Activated T-helper 2 cell treated with anti-CD3 and anti-CD28 coated beads, Interferon-gamma antibody, Interleukin-2, Interleukin-4, amounts not matched to agents 10 μg/mL and 5 μg/mL and 100 μg/mL, durations not matched to agents 14 hours and 24 hours and 36 hours (primary cell): ENCODE results near the gene DDAH1. TPM values are rescaled to one million over a fixed set of nuclear protein-coding genes. Genes with fewer than 3 reads are reported as not detected.
A peak's percentile ranks its signal among the peaks of the same experiment; 100 is the strongest.
"Not testable (repeated sequence)": the region's sequence is repeated elsewhere in the genome, so short reads cannot be mapped to it uniquely, and the experiment has no call there.

Source experiments
- DNase-seq: peaks from one replicate; pipeline ENCODE4 v3.0.0; 2021; ENCODE audit warnings: low spot score
- H3K27ac Mint-ChIP-seq: one replicate; pipeline ENCODE4 v1.8.0; 2021; ENCODE audit warnings: mixed read lengths
- H3K27me3 Mint-ChIP-seq: one replicate; pipeline ENCODE4 v1.8.0; 2021; ENCODE audit warnings: low read depth, mixed read lengths
- H3K36me3 Mint-ChIP-seq: one replicate; pipeline ENCODE4 v1.8.0; 2021; ENCODE audit warnings: low read depth, mixed read lengths
- H3K4me1 Mint-ChIP-seq: one replicate; pipeline ENCODE4 v1.8.0; 2021; ENCODE audit warnings: low read depth, mixed read lengths
- H3K4me3 Mint-ChIP-seq: one replicate; pipeline ENCODE4 v1.8.0; 2021; ENCODE audit warnings: low read depth, mild to moderate bottlenecking, moderate library complexity, mixed read lengths
- H3K9me3 Mint-ChIP-seq: one replicate; pipeline ENCODE4 v1.8.0; 2021; ENCODE audit warnings: mixed read lengths
- intact Hi-C: fragments of 100-400 bp; cut with micrococcal nuclease; formaldehyde crosslinking; loops from one replicate; pipeline ENCODE4 v1.15.1; 2023
- total RNA-seq: library from RNA; stranded (reverse); gene quantifications from 2 replicates; pipeline ENCODE4 v1.2.3, GENCODE V29; 2022

The DDAH1 gene
- 0.07 TPM in 1 of 2 replicates, not detected in the other for total RNA-seq

DNA sequence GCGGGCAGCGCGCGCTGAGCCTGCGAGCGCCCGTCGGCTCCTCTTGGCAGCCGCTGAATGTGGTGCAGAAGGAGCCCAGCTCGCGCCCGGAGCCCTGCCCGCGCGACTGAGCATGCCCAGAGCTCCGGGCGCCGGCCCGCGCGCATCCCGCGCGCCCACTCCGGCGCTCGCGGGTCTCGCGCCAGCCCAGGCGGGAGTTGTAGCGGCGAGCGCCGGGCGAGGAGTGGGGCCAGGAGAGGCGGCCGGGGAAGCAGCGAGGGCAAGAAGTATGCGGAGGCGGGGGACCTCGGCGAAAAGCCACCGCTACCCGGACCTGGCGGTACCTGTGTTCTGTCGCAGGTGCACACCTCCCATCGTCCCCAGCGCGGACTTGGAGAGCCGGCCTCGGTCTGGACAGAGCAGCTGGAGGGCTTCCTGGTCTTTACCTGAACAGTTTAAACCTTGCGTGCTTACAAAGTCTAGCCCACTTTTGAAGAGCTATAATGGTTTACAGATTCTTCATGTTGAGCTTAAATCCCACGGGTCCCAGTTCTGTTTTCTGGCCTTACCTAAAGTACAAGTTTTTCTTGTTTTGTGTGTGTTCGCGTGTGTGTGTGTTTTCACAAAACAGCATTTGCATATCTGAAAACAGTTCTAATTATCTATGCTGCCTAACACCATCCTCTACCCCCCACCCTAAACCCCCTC is at the start of gene DDAH1:
TSS of gene DDAH1 (minus strand) at position 61 of the 687 bp plus-strand sequence. CDS start 114 bp downstream, outside the sequence.
- Mint-ChIP-seq H3K4me3 (peak within 1 kb of the TSS; percentile 19), H3K4me1 (peaks cover 4% of the 10 kb centered on the region), H3K27me3 (peaks cover 59% of the 10 kb centered on the region), H3K27ac (no peak within 1 kb of the TSS), H3K9me3 (no peaks in the 10 kb centered on the region), H3K36me3 (no peaks in the 10 kb centered on the region)
- DNase-seq, result no peak
- intact Hi-C loops, result no loop called here

DNA sequence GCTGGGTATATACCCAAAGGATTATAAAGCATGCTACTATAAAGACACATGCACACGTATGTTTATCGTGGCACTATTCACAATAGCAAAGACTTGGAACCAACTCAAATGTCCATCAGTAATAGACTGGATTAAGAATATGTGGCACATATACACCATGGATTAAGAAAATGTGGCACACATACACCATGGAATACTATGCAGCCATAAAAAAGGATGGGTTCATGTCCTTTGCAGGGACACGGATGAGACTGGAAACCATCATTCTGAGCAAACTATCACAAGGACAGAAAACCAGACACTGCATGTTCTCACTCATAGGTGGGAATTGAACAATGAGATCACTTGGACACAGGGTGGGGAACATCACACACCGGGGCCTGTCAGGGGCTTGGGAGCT is 49.0 kb upstream of the DDAH1 start:
- H3K4me3 Mint-ChIP-seq, DNase-seq, H3K4me1 Mint-ChIP-seq, intact Hi-C loops, H3K27ac Mint-ChIP-seq, H3K9me3 Mint-ChIP-seq, H3K36me3 Mint-ChIP-seq, H3K27me3 Mint-ChIP-seq: not testable (repeated sequence)

DNA sequence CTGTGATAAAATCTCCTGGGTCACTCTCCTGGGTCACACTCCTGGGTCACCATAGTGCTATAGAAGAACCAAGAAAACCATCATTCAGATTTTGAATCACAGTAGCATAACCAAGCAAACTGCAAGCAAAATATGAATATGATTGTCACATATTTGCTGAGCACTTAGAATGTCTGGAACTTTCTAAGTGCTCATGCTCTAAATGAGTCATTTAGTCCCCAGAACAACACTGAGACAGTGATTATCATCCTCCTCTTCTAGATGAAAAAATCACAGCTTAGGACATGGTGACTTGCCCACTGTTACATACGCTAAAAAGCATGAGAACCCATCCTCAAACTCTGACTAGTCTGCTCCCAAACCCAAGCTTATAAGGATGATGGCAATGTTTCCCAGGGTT is 39.5 kb upstream of the DDAH1 start:
- Mint-ChIP-seq H3K4me1 (no peaks in the 10 kb centered on the region), H3K9me3 (no peaks in the 10 kb centered on the region), H3K4me3 (no peak overlapping the region), H3K27ac (no peak overlapping the region), H3K36me3 (no peaks in the 10 kb centered on the region), H3K27me3 (peaks cover 6% of the 10 kb centered on the region)
- intact Hi-C loops, result no loop called here
- no peak for DNase-seq

DNA sequence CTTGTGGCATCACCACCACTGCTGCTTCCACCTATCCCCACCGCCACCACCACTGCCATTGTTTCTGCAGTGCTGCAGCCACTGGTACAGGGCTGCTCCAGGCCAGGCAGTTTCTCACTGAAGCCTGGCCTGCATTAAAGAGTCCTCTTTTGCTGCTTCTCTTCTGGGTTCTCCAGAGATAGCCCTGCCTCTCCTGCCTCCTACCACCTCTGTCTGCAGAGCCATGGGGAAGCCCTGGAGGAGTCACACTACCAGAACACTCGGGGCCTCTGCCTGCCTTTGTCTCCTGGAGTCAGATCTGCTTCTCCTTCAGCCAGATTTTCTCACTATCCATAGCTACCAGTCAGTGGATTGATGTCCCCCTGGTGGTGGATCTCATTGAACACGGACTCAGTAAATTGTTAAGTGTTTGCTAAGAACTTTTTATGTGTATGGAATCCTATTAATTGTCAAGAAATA is 37.7 kb upstream of the DDAH1 start:
- no peaks in the 10 kb centered on the region for H3K9me3 Mint-ChIP-seq
- H3K4me3 Mint-ChIP-seq, result no peak overlapping the region
- no peaks in the 10 kb centered on the region for H3K4me1 Mint-ChIP-seq
- H3K27ac Mint-ChIP-seq, result no peak overlapping the region
- no peak for DNase-seq
- peaks cover 8% of the 10 kb centered on the region for H3K27me3 Mint-ChIP-seq
- H3K36me3 Mint-ChIP-seq, result no peaks in the 10 kb centered on the region
- intact Hi-C loops, result no loop called here

DNA sequence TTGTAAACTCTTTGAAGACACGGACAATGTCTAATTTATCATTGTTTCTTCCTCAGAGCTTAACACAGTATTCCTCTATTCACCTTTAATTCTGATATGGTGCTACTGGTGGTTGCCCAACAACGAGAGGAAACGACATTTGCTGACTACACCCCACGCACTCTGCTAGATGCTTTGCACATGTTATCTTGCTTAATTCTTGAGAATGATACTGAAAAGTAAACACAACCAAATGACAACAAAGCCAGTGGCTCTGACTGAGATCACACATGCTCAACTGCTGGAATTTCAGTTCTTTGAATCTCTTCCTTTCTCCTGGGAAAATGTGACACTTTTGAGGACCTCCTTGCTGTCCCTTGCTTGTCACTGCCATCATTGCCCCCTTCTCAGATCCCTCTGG is 37.2 kb upstream of the DDAH1 start:
- intact Hi-C loops, result no loop called here
- Mint-ChIP-seq H3K4me3 (no peak overlapping the region), H3K27me3 (peaks cover 8% of the 10 kb centered on the region), H3K27ac (no peak overlapping the region), H3K36me3 (no peaks in the 10 kb centered on the region), H3K4me1 (no peaks in the 10 kb centered on the region), H3K9me3 (no peaks in the 10 kb centered on the region)
- no peak for DNase-seq

DNA sequence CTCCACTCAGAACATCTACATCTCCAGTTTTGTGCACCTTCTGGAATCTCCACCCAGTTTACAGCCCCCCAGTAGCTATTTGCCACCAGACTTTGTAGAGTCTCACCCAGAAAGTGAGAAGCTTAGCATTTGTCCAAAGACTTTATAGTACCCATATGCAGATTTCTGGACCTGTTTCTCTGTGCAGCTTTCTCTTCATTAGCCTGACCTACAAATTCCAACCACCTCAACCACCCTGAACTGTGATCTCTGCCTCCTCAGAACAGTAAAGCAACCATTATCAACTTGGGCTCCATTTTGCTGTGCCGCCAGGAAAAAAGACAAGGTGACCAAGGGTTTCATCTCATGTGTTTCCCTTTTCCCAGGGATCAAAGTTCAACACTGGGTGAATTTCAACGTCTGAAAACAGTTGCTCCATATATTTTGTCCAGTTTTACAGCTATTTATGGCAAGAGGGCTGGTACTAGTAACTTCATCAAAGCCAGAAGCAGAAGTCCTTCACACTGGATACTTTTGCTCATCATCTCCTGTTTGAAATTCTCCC is 36.5 kb upstream of the DDAH1 start:
- H3K4me3 Mint-ChIP-seq, result no peak overlapping the region
- no peaks in the 10 kb centered on the region for H3K4me1 Mint-ChIP-seq
- H3K27me3 Mint-ChIP-seq, result peaks cover 8% of the 10 kb centered on the region
- DNase-seq, result no peak
- H3K9me3 Mint-ChIP-seq, result no peaks in the 10 kb centered on the region
- H3K36me3 Mint-ChIP-seq, result no peaks in the 10 kb centered on the region
- intact Hi-C loops, result no loop called here
- H3K27ac Mint-ChIP-seq, result no peak overlapping the region

DNA sequence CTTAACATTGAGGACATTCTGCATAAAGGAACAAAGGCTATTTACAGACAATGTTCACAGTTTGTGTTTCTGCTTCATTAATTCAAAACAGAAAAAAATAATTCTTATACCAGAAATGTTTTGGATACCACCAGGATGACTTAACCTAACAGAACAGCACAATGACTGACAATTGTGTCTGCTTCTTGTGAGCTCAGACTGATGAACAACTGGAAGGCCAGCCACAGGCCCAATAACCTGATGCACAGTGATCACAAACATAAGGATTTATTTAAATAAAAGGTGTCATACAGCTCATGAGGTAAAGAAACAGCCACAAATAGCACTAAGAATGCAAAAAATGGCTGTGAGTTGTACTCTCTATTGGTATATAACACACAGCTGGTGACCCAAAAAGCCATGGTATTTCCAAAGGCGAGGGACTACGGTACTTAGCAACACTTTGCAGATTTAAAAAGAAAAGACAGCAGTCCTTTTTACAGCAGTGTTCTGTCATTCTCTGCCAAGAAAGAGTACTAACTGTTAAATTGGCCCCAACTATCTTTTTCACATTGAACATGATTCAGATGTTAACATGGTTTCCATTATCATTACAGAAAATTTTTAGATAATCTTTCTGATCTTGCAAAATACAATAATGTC is 32.1 kb upstream of the DDAH1 start:
- Mint-ChIP-seq H3K4me3 (no peak overlapping the region), H3K9me3 (no peaks in the 10 kb centered on the region), H3K27ac (no peak overlapping the region), H3K36me3 (no peaks in the 10 kb centered on the region), H3K27me3 (peaks cover 8% of the 10 kb centered on the region), H3K4me1 (no peaks in the 10 kb centered on the region)
- intact Hi-C loops, result no loop called here
- DNase-seq, result no peak

DNA sequence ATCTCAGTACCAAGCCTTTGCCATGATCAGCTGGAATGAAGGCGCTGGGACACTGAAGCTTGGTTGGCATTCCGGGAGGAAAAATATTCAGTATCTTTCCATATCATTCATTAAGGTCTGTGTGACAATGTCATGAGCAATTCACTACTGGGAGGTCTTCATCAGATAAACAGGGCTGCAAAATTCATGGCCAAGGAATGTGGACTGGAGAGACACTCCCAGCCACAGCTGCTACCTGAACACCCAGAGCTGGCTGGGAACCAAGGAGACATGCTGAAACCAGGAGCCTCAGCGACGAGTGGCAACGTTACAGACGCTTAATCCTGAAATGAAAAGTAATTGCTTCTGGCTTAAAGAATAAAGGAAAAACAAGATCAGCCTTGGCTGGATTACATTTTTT is 30.6 kb upstream of the DDAH1 start:
- no peaks in the 10 kb centered on the region for H3K36me3 Mint-ChIP-seq
- H3K9me3 Mint-ChIP-seq, result no peaks in the 10 kb centered on the region
- intact Hi-C loops, result no loop called here
- no peak for DNase-seq
- no peak overlapping the region for H3K27ac Mint-ChIP-seq
- H3K4me1 Mint-ChIP-seq, result no peaks in the 10 kb centered on the region
- peaks cover 8% of the 10 kb centered on the region for H3K27me3 Mint-ChIP-seq
- H3K4me3 Mint-ChIP-seq, result no peak overlapping the region

DNA sequence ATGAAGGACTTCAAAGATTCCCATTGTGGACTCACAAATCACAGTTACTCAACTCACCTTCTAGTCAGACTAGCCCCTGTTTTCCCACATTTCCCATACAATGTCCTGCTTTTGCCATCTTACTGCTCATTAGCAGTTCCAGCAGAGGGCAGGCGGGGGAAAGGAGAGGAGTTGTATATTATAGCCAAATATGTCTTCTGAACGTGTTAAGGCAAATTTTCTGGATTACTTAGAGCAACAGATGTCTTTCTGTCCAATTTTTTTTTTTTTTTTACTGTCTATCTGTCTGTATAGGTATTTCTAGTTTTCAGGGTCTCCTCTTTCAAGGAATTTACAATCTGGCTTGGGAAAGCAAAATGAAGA is 29.9 kb upstream of the DDAH1 start:
- Mint-ChIP-seq H3K4me3 (no peak overlapping the region), H3K27me3 (peaks cover 3% of the 10 kb centered on the region), H3K36me3 (no peaks in the 10 kb centered on the region), H3K9me3 (no peaks in the 10 kb centered on the region), H3K27ac (no peak overlapping the region), H3K4me1 (no peaks in the 10 kb centered on the region)
- intact Hi-C loops, result no loop called here
- no peak for DNase-seq

DNA sequence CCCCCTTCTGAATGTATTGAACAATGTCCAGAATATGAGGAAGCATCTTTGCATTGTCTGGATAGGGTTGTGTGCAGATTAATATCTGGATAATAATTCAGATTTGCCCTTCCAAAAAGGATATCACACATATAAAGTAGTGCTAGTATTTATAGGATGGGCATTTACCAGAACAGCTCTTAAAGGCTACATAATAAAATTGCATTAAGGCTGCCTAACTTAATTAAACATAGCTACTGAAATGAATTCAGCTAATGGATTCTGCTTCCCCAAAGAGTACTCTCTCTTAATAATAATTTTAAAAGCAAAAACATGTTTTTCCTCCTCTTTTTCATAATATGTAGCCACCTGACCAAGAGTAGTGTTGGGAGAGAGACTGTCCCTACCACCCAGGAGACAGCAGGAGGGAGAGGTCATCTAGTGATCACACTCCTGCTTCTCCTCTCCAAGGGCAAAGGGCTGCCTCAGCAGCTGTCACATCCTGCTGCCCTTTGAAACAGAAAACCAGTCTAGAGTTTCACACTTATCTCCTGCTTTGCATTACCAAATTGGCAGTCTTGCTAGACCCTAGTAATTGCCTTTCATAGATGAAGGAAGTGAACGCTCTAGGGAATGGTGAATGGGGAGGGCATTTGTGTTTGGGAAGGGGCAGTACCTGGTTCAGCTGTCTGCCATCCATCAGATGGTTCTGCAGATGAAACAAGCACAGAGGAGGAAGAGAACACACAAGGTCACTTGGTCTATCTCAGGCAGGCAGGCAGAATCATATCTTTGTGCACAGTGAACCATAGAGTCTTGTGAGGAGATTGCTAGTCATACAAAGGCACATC is 29.3 kb upstream of the DDAH1 start:
- no peaks in the 10 kb centered on the region for H3K4me1 Mint-ChIP-seq
- no peaks in the 10 kb centered on the region for H3K36me3 Mint-ChIP-seq
- no peak for DNase-seq
- H3K4me3 Mint-ChIP-seq, result no peak overlapping the region
- no peaks in the 10 kb centered on the region for H3K9me3 Mint-ChIP-seq
- H3K27ac Mint-ChIP-seq, result no peak overlapping the region
- intact Hi-C loops, result no loop called here
- H3K27me3 Mint-ChIP-seq, result peaks cover 5% of the 10 kb centered on the region

DNA sequence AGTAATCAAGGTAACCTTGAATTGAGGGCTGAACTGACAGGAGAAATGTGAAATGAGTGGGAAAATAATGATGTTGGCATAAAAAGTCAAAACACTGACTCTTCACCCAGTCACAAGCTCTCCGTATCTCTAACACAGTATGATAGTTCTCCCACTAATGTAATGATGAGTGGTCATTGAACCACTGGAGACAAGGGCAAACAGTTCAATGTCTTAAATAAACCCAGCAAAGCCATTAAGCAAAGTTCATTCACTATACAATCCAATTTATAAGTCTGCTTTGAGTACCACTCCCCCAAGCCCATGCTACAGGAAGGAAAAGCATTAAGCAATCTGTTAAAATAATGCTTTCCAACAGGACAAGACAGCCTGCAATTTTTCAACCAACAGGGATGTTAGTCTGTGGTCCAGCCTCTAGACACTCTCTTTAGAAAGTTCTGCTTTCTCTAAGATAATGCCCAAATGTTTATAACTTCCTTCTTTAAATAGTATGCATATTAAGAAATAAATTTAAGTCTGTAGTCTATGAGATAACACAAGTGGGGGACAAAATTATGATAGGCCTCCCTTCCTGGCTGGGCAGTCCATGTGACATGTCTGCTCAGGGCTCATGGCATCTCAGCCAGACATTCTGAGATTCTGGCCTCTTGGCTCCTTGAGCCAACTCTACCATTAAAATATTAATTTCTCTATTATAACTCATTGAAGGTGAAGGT is 25.5 kb upstream of the DDAH1 start:
- DNase-seq, result no peak
- no peaks in the 10 kb centered on the region for H3K4me1 Mint-ChIP-seq
- intact Hi-C loops, result no loop called here
- H3K36me3 Mint-ChIP-seq, result no peaks in the 10 kb centered on the region
- no peak overlapping the region for H3K27ac Mint-ChIP-seq
- H3K4me3 Mint-ChIP-seq, result no peak overlapping the region
- peaks cover 11% of the 10 kb centered on the region for H3K27me3 Mint-ChIP-seq
- no peaks in the 10 kb centered on the region for H3K9me3 Mint-ChIP-seq

DNA sequence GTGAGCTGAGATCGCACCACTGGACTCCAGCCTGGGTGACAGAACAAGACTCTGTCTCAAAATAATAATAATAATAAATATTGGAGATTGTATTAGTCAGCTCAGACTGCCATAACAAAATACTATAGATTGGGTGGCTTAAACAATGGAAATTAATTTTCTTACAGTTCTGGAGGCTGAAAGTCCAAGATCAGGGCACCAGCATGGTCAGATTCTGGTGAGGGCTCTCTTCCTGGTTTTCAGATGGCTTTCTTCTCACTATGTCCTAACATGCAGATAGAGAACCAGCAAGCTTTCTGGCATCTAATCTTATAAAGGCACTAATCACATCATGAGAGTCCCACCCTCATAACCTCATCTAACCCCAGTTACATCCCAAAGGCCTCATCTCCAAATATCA is 23.2 kb upstream of the DDAH1 start:
- Mint-ChIP-seq H3K36me3 (no peaks in the 10 kb centered on the region), H3K27me3 (peaks cover 13% of the 10 kb centered on the region), H3K4me1 (no peaks in the 10 kb centered on the region), H3K27ac (no peak overlapping the region), H3K9me3 (no peaks in the 10 kb centered on the region), H3K4me3 (no peak overlapping the region)
- intact Hi-C loops, result no loop called here
- no peak for DNase-seq
